HEK293 (cell line): ENCODE measurements around the gene TSPOAP1.

Experiments used
- CTCF ChIA-PET: fragments of 350-600 bp; formaldehyde crosslinking; extraction: SDS; loops from one replicate; lab custom pipeline; 2021; ENCODE audit warnings: antibody characterized with exemption; lab: Yijun Ruan, JAX
- POLR2A ChIA-PET: fragments of 300-600 bp; formaldehyde crosslinking; extraction: SDS; loops from one replicate; lab custom pipeline; 2020; ENCODE audit warnings: antibody characterized with exemption, inconsistent platforms; lab: Yijun Ruan, JAX
- H3K27ac ChIP-seq: fragments of 200-500 bp; sonication (Bioruptor generic); 2 replicates; pipeline ENCODE4 v1.5.1; 2014; ENCODE audit warnings: low read depth, low read length, control low read depth, inconsistent platforms; ENCODE audit errors: extremely low read depth
- H3K36me3 ChIP-seq, 2 experiments: fragments of 200-500 bp in 1 of 2; sonication (Bioruptor generic) in 1 of 2; 1 replicate in 1 of 2; 2 replicates in 1 of 2; pipeline ENCODE4 v1.5.1; 2014 to 2017; ENCODE audit warnings: inconsistent platforms in 2 of 2, low read length in 2 of 2; ENCODE audit not compliant: control insufficient read depth in 2 of 2, insufficient read depth in 1 of 2
- H3K4me1 ChIP-seq: fragments of 200-500 bp; sonication (Bioruptor generic); 2 replicates; pipeline ENCODE4 v1.5.1; 2014; ENCODE audit warnings: mild to moderate bottlenecking, low read length, inconsistent platforms; ENCODE audit not compliant: control insufficient read depth, insufficient read depth
- H3K4me3 ChIP-seq: 2 replicates; pipeline ENCODE4 v1.5.1; 2011; ENCODE audit warnings: low read depth, mild to moderate bottlenecking, control low read depth, low read length, moderate library complexity
- H3K9me3 ChIP-seq: fragments of 200-500 bp; sonication (Bioruptor generic); 2 replicates; pipeline ENCODE4 v1.5.1; 2014; ENCODE audit warnings: low read depth, low read length, inconsistent platforms; ENCODE audit not compliant: control insufficient read depth, insufficient read depth
- EGR2 ChIP-seq: fragments of 450-650 bp; formaldehyde crosslinking; IDR thresholded peaks from 2 replicates; pipeline ENCODE4 v1.5.1; 2016; ENCODE audit warnings: low read depth, missing biosample characterization, missing genetic modification characterization
- GLIS1 ChIP-seq: fragments of 450-650 bp; formaldehyde crosslinking; IDR thresholded peaks from 2 replicates; pipeline ENCODE4 v1.5.1; 2016; ENCODE audit warnings: missing biosample characterization, missing genetic modification characterization
- HOXA7 ChIP-seq: sonication (generic); formaldehyde crosslinking; IDR thresholded peaks from 2 replicates; pipeline ENCODE4 v1.8.1; 2022; ENCODE audit warnings: missing genetic modification reagents, borderline replicate concordance
- KLF10 ChIP-seq: fragments of 450-650 bp; IDR thresholded peaks from 2 replicates; pipeline ENCODE4 v1.5.1; 2018; ENCODE audit warnings: missing biosample characterization, mild to moderate bottlenecking, missing genetic modification characterization
- KLF17 ChIP-seq: fragments of 450-650 bp; formaldehyde crosslinking; IDR thresholded peaks from 2 replicates; pipeline ENCODE4 v1.5.1; 2016; ENCODE audit warnings: missing biosample characterization, missing genetic modification characterization
- PRDM1 ChIP-seq: fragments of 450-650 bp; formaldehyde crosslinking; IDR thresholded peaks from 2 replicates; pipeline ENCODE4; 2016; ENCODE audit warnings: missing biosample characterization, missing genetic modification characterization
- RBAK ChIP-seq: fragments of 450-650 bp; formaldehyde crosslinking; IDR thresholded peaks from 2 replicates; pipeline ENCODE4 v1.5.1; 2016; ENCODE audit warnings: missing biosample characterization, missing genetic modification characterization
- SP2 ChIP-seq: fragments of 450-650 bp; formaldehyde crosslinking; IDR thresholded peaks from 2 replicates; pipeline ENCODE4 v1.5.1; 2016; ENCODE audit warnings: missing biosample characterization, missing genetic modification characterization
- ZBTB21 ChIP-seq: fragments of 450-650 bp; formaldehyde crosslinking; IDR thresholded peaks from 2 replicates; pipeline ENCODE4 v1.5.1; 2017; ENCODE audit warnings: missing biosample characterization, missing genetic modification characterization
- ZFHX2 ChIP-seq: fragments of 450-650 bp; formaldehyde crosslinking; conservative IDR thresholded peaks from 2 replicates; pipeline ENCODE4 v1.5.1; 2016; ENCODE audit warnings: missing biosample characterization, missing genetic modification characterization
- ZFP37 ChIP-seq: fragments of 450-650 bp; formaldehyde crosslinking; IDR thresholded peaks from 2 replicates; pipeline ENCODE4 v1.5.1; 2016; ENCODE audit warnings: missing biosample characterization, missing genetic modification characterization
- ZIC2 ChIP-seq: fragments of 450-650 bp; formaldehyde crosslinking; IDR thresholded peaks from 2 replicates; pipeline ENCODE4 v1.5.1; 2016; ENCODE audit warnings: missing biosample characterization, missing genetic modification characterization
- ZNF157 ChIP-seq: fragments of 450-650 bp; formaldehyde crosslinking; IDR thresholded peaks from 2 replicates; pipeline ENCODE4 v1.5.1; 2016; ENCODE audit warnings: missing biosample characterization, missing genetic modification characterization
- ZNF223 ChIP-seq: fragments of 450-650 bp; formaldehyde crosslinking; IDR thresholded peaks from 2 replicates; pipeline ENCODE4 v1.5.1; 2016; ENCODE audit warnings: missing biosample characterization, missing genetic modification characterization
- ZNF24 ChIP-seq: fragments of 450-650 bp; formaldehyde crosslinking; IDR thresholded peaks from 2 replicates; pipeline ENCODE4 v1.5.1; 2016; ENCODE audit warnings: missing biosample characterization, missing genetic modification characterization
- ZNF335 ChIP-seq: fragments of 450-650 bp; formaldehyde crosslinking; conservative IDR thresholded peaks from 2 replicates; pipeline ENCODE4 v1.5.1; 2016; ENCODE audit warnings: missing biosample characterization, missing genetic modification characterization
- ZNF341 ChIP-seq: fragments of 450-650 bp; formaldehyde crosslinking; IDR thresholded peaks from 2 replicates; pipeline ENCODE4; 2016; ENCODE audit warnings: low read depth, missing biosample characterization, missing genetic modification characterization
- ZNF416 ChIP-seq: fragments of 450-650 bp; formaldehyde crosslinking; IDR thresholded peaks from 2 replicates; pipeline ENCODE4 v1.5.1; 2016; ENCODE audit warnings: missing biosample characterization, missing genetic modification characterization
- ZNF433 ChIP-seq: fragments of 450-650 bp; formaldehyde crosslinking; IDR thresholded peaks from 2 replicates; pipeline ENCODE4 v1.5.1; 2016; ENCODE audit warnings: missing biosample characterization, missing genetic modification characterization, low read depth
- ZNF449 ChIP-seq: fragments of 450-650 bp; formaldehyde crosslinking; IDR thresholded peaks from 2 replicates; pipeline ENCODE4 v1.5.1; 2017; ENCODE audit warnings: missing biosample characterization, mild to moderate bottlenecking, missing genetic modification characterization, moderate library complexity
- ZNF658 ChIP-seq: fragments of 450-650 bp; formaldehyde crosslinking; IDR thresholded peaks from 2 replicates; pipeline ENCODE4; 2016; ENCODE audit warnings: missing biosample characterization, missing genetic modification characterization
- ZNF747 ChIP-seq: fragments of 450-650 bp; formaldehyde crosslinking; IDR thresholded peaks from 2 replicates; pipeline ENCODE4 v1.5.1; 2016; ENCODE audit warnings: missing biosample characterization, missing genetic modification characterization
- ZNF785 ChIP-seq: fragments of 450-650 bp; formaldehyde crosslinking; IDR thresholded peaks from 2 replicates; pipeline ENCODE4 v1.5.1; 2016; ENCODE audit warnings: missing biosample characterization, missing genetic modification characterization
- ZNF792 ChIP-seq: fragments of 450-650 bp; formaldehyde crosslinking; IDR thresholded peaks from 2 replicates; pipeline ENCODE4 v1.5.1; 2016; ENCODE audit warnings: missing biosample characterization, missing genetic modification characterization
- TF ChIP-seq, protein P1 (sequence below): fragments of 450-650 bp; formaldehyde crosslinking; IDR thresholded peaks from 2 replicates; pipeline ENCODE4 v1.5.1; 2016; ENCODE audit warnings: missing biosample characterization, missing genetic modification characterization
- TF ChIP-seq, protein P2 (sequence below): fragments of 450-650 bp; formaldehyde crosslinking; IDR thresholded peaks from 2 replicates; pipeline ENCODE4 v1.5.1; 2016; ENCODE audit warnings: missing biosample characterization, missing genetic modification characterization

Gene TSPOAP1

DNA sequence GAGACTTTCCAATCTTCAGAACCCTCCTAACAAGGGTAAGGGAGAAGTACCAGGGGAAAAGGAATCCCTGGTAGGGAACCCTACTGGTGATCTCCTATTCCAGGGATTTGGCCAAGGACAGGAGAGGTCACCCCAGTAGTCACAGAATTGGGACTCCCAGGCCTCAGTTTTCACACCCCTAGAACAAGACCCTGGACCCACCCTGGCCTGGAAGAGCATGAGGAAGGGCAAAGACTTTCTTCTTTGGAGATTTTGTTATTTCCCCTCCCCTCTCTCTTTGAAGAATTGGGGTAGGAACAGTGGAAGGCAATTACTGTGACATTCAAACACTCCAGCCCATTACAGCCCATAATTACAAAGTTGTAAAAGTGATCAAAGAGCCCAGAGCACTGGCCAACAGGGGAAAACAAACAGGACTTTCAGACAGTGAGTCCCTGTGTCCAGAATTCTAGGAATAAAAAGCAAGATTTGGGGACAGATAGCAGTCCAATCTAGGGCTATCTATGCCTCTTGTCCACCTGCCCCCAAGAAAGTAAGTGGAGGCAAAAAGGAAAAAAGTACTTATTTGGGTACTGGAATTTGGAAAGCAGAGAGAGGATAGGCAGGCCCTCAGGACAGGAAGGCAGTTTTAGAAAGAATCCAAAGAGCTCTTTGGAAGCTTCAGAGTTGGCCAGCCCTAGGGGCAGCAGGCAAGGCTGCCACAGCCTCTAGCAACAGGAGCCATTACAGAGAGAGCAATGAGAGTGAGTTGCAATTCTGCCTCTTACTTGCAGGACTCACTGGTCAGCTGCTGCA, 36.8 kb upstream of the TSPOAP1 start (continued):
- no peak for TF ChIP-seq ZNF658
- no peak for TF ChIP-seq RBAK
- TF ChIP-seq PRDM1 (tag by site-specific recombination) = 0 out of 2 replicates have a peak, but pooled peaks have one; percentile 13
- TF ChIP-seq ZNF449 = peak; percentile 35; the same call in 1 of the 2 replicates
- TF ChIP-seq ZNF785 (tag by site-specific recombination) = no peak
- no peak for TF ChIP-seq ZNF223 (tag by site-specific recombination)
- TF ChIP-seq SP2 (tag by site-specific recombination) = no peak
- TF ChIP-seq ZNF433 (tag by site-specific recombination) = no peak
- no peak for TF ChIP-seq ZNF747
- no peak for TF ChIP-seq HOXA7
- no peak for TF ChIP-seq ZFP37
- TF ChIP-seq GLIS1 (tag by site-specific recombination) = no peak
- TF ChIP-seq ZNF792 = no peak
- no peak for TF ChIP-seq ZNF24

DNA sequence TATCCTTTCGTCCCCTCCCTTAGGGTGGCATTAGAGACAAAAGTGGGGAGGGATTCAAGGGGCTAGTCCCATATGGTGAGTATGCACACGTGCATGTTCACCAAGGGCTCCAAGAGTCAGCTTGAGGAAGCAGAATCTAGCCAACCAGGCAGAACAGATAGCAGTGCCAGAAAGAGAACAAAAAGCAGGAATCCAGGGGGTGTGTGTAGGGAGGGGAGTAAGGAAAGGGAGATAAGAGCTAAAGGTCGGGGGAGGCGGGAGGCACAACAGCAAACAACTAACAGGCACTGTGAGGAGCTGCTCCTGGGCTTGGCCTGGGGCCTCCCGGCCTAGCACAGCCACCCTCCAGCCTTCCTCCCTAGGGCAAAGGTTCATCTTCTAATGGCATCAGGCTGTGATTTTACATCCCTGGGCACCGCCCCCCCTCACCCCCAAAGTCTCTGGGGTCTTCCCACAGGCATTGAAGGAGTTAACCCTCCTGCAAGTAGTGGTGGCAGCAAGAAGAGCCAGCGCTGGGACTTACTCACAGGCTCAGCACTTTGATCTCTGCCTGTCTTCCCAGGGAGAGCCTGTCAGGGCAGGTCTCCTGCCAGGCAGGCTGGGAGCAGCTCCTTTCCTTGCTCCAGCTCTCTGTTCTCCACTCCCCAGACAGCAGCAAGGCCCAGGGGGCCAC, 35.8 kb upstream of the TSPOAP1 start:
- Histone ChIP-seq H3K36me3 (peaks cover 0 to 44% of the 10 kb centered on the region in 2 experiments; a peak in 2 of 3 replicates), H3K27ac (peak overlapping the region; percentile 12; the same call in 1 of the 2 replicates), H3K4me3 (no peak overlapping the region), H3K4me1 (no peaks in the 10 kb centered on the region), H3K9me3 (no peaks in the 10 kb centered on the region)
- POLR2A ChIA-PET = interaction anchor here (5.2 kb wide), 1 partner anchor 12 kb away, joined by 28 read pairs; the partner anchor contains the start of gene SUPT4H1
- TF ChIP-seq KLF10 (tag by site-specific recombination) (no peak), ZNF335 (tag by site-specific recombination) (peak; percentile 23; the same call in 1 of the 2 replicates), ZFHX2 (0 out of 2 replicates have a peak, but pooled peaks have one; percentile 16), GLIS1 (tag by site-specific recombination) (peak; percentile 45), ZNF341 (tag by site-specific recombination) (peak; percentile 68), ZIC2 (tag by site-specific recombination) (peak; percentile 96), EGR2 (peak; percentile 14; the same call in 1 of the 2 replicates), ZNF416 (tag by site-specific recombination) (no peak)
- CTCF ChIA-PET = interaction anchor here (1.0 to 1.7 kb wide), 4 partner anchors 10 to 242 kb away, joined by 3 to 7 read pairs (median 4); partner anchors contain the start of genes RNF43 and SUPT4H1

DNA sequence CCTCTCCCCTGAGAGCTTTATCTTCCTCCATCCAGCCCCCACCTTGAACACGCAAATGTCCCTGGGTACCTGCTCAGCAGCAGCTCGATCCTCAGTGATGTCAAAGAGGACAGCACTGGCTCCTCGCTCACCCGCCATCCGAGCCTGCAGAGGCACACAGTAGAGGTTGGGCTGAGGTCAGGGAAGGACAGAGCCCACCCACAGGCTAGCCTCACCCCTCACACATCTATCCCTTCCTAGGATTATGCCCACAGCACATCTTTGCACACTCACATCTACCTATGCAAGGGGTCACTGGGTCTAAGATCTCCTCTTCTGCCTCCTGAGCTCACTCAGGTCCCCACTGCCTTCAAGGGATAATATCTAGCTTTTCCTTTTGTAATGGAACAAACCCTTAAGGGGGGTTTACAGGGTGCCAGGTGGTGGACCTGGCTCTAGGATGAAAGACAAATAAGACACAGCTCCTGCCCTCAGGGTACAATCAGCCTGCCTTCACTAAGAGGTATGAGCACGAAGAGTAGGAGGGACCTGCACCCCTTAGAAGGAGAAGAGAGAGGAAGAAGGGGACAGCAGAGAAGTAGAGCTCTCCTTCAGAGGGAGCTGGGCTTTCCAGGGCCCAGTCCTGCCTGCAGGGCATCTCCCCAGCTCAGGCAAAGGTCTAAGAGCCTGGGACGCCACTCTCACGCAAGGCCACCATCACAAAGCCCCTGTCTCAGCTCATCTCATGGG, 35.0 kb upstream of the TSPOAP1 start:
- POLR2A ChIA-PET = interaction anchor here (5.2 kb wide), 1 partner anchor 11 kb away, joined by 28 read pairs; the partner anchor contains the start of gene SUPT4H1
- TF ChIP-seq KLF17 (tag by site-specific recombination) (no peak), ZBTB21 (tag by site-specific recombination) (no peak), ZNF157 (no peak)
- TF ChIP-seq, protein P1, sequence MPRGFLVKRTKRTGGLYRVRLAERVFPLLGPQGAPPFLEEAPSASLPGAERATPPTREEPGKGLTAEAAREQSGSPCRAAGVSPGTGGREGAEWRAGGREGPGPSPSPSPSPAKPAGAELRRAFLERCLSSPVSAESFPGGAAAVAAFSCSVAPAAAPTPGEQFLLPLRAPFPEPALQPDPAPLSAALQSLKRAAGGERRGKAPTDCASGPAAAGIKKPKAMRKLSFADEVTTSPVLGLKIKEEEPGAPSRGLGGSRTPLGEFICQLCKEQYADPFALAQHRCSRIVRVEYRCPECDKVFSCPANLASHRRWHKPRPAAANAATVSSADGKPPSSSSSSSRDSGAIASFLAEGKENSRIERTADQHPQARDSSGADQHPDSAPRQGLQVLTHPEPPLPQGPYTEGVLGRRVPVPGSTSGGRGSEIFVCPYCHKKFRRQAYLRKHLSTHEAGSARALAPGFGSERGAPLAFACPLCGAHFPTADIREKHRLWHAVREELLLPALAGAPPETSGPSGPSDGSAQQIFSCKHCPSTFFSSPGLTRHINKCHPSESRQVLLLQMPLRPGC (tag by site-specific recombination) = no peak
- TF ChIP-seq, protein P2, sequence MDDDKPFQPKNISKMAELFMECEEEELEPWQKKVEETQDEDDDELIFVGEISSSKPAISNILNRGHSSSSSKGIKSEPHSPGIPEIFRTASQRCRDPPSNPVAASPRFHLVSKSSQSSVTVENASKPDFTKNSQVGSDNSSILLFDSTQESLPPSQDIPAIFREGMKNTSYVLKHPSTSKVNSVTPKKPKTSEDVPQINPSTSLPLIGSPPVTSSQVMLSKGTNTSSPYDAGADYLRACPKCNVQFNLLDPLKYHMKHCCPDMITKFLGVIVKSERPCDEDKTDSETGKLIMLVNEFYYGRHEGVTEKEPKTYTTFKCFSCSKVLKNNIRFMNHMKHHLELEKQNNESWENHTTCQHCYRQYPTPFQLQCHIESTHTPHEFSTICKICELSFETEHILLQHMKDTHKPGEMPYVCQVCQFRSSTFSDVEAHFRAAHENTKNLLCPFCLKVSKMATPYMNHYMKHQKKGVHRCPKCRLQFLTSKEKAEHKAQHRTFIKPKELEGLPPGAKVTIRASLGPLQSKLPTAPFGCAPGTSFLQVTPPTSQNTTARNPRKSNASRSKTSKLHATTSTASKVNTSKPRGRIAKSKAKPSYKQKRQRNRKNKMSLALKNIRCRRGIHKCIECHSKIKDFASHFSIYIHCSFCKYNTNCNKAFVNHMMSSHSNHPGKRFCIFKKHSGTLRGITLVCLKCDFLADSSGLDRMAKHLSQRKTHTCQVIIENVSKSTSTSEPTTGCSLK (tag by site-specific recombination) = no peak
- H3K36me3 ChIP-seq = peaks cover 0 to 44% of the 10 kb centered on the region in 2 experiments; a peak in 2 of 3 replicates

More for the DNA sequence above, 35.0 kb upstream of the TSPOAP1 start:
- CTCF ChIA-PET = interaction anchor here (1.0 to 1.7 kb wide), 5 partner anchors 9 to 243 kb away, joined by 3 to 7 read pairs (median 4); partner anchors contain the start of genes RNF43 and SUPT4H1
- Histone ChIP-seq H3K27ac (no peak overlapping the region), H3K4me1 (no peaks in the 10 kb centered on the region), H3K4me3 (no peak overlapping the region), H3K9me3 (no peaks in the 10 kb centered on the region)
